GM19324 (cell line): ENCODE data around the gene TNFSF15.
"Not testable (repeated sequence)": the region's sequence is repeated elsewhere in the genome, so short reads cannot be mapped to it uniquely, and the experiment has no call there.

ENCODE experiments used
- ATAC-seq: cut with Tn5 transposase; IDR thresholded peaks from one replicate; pipeline ENCODE4 v1.9.1; 2021; ENCODE audit warnings: mild to moderate bottlenecking, moderate library complexity; ENCODE audit not compliant: unreplicated experiment, low FRiP score

The TNFSF15 gene

GRCh38 chr9:114759512-114760341, 46.1 kb downstream of the TNFSF15 start:
- no peak for ATAC-seq

DNA sequence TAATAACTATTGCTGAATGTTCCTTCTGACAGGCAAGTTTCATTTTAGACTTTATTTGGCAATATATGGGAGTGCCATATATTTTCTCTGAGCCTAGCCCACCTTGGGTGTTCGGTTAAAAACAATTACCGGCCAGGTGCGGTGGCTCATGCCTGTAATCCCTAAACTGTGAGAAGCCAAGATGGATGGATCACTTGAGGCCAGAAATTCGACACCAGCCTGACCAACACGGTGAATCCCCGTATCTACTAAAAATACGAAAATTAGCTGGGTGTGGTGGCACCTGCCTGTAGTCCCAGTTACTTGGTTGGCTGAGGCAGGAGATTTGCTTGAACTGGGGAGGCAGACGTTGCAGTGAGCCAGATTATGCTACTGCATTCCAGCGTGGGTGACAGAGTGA, 47.9 kb downstream of the TNFSF15 start:
- ATAC-seq, result no peak

DNA sequence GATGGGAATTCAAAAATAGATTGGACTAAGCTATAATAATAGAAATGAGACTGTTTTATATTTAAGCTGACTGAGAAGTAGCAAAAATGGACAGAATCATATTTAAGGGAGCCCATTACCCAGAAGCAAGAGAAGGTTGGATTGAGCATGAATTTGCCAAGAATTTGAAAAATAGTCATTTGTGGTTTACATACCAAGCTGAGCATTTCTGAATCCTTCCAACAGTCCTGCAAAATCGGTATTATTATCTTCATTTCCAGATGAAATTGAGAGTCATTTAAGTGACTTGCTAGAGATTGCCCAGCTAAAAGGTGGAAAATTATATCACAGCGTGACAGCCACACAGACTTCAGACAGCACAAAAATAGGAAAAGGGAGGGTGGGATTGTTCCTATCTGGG, 48.4 kb downstream of the TNFSF15 start:
- ATAC-seq, result no peak

- ATAC-seq, result no peak
These were observed 48.9 kb downstream of the TNFSF15 start for GRCh38 chr9:114756920-114757319.

- ATAC-seq, result no peak
These were observed 51.3 kb downstream of the TNFSF15 start for GRCh38 chr9:114754581-114754980.

DNA sequence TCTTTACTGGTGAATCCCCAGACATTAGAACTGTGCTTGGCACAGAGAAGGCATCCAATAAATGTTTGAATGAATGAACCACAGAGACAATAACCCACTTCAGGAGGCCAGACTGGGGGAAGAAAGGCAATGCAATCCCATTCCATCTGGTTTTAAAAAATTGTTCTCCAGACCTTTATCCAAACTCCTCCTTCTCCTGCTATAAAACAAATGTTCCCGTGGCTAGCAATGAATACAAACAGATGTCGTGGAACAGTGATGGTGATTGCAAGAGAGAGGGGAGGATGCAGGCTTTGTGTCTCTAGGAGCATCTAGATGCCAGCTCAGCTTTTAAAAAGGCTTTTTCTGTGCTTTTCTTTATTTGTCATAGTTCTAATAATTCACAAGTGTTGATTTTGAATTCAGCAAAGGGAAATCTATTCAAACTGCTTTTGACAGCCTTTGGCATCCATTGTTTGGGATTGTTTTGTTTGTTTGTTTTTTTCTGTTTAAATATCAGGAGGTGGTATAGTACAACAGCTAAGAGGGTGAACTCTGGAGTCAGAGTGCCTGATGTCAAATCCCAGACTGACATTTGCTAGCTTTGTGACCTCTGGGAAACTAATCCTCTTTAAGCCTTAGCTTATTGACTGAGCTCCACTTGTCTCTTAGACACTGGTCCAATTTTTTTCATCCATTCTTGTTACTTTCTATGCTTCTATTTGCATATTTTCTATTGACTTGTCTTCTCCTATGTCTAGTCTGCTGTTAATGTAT, 59.1 kb downstream of the TNFSF15 start:
- ATAC-seq, result no peak

DNA sequence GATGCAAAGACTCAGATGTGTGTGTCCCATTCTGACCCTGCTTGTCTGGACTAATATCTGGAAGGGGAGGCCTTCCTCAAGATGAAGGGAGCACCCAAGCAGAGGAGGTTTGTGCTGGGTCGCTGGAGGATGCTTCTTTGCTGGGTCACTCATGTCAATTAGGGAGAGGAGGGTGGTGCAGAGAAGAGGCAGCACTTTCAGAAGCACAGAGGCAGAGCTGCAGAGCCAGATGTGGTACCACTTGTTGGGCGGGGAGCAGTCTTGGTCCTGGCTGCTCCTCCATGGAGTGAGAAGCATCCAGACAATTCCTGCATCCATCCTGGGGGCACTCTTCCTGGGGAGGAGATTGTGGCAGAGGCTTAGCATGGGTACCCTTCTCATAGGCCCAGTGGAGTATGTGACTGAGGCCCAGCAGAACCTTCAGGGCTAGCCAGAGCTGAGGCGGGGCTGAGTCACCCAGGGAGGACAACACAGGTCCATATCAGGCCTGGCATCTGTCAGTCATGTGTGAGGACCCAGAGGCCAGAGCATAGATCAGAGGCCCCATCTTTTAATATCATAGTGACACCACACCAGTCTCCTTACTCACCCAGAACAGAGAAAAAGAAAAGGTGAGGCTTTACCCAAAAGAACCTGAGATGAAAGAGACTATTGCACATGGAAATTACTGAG, 59.8 kb downstream of the TNFSF15 start:
- ATAC-seq, result no peak

DNA sequence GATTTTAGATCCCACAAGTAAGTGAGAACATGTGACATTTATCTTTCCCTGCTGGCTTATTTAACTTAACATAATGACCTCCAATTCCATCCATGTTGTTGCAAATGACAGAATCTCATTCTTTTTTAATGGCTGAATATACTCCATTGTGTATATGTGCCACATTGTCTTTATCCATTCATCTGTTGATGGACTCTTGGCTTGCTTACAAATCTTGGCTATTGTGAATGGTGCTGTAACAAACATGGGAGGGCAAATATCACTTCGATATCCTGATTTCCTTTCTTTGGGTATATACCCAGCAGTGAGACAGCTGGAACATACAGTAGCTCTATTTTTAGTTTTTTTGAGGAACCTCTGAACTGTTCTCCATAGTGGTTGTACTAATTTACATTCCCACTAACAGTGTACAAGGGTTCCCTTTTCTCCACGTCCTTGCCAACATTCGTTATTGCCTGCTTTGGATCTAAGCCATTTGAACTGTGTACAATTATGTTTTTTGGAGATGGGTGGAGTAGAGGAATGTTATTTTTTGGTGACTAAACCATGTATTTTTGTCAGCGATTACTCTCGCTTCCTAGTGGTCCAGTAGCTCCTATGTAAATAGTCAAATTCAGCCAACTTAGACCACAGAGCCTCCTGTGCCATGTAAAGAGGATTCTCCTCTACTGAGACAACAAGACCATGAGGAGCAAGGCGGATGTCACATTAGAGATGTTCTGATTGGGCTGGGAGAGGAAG, 60.6 kb downstream of the TNFSF15 start:
- no peak for ATAC-seq

DNA sequence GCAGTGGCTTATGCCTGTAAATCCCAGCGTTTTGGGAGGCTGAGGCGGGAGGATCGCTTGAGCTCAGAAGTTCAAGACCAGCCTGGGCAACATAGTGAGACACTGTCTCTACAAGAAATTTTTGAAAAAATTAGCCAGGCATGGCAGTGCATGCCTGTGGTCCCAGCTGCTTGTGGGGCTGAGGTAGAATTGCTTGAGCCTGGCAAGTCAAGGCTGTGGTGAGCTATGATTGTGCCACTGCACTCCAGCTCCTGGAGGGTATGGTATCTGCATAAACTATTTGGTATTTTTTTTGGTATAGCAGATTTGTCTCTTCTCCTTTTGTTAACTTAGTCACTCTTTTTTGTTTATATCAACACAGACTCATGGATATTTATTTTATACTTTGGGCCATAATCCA, 62.4 kb downstream of the TNFSF15 start:
- no peak for ATAC-seq

- ATAC-seq, result no peak
These were observed 62.9 kb downstream of the TNFSF15 start for GRCh38 chr9:114742947-114743346.

- not testable (repeated sequence) for ATAC-seq
These were observed 64.3 kb downstream of the TNFSF15 start for GRCh38 chr9:114741521-114741920.

- peak; percentile 64 for ATAC-seq
These were observed 67.1 kb downstream of the TNFSF15 start for GRCh38 chr9:114738581-114739316.

DNA sequence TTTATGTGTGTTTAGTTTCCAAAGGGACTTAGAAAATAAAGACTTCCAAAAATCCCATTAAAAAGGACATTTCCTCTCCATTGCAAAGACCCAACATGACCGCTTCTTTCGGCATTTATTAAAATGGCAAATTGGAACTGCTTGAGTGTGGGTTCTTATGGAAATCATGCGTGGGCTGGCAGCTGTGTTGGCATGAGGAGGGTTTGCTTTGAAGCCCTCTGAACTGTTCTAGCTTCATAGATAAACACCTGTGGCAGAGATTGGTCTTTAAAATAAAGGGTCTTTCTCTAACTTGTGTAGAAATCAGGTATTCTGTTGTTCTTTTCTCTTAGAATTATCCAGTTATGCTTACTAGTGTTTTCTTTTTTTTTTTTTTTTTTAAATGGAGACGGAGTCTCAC, 68.0 kb downstream of the TNFSF15 start:
- no peak for ATAC-seq

DNA sequence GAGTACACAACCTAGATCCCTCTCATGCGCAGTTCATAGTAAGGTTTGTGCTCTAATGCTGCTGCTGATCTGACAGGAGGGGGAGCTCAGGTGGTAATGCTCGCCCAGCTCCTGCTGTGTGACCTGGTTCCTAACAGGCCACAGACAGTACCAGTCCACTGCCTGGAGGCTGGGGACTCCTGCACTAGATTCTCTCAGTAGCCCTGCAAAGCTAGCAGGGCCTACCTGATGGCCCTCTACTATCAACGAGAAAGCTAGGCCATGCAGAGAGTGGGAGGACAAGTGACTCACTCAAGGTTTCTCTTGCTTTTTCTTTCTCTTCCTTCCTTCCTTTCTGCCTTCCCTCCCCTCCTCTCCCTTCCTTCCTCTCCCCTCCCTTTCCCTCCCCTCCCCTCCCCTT, 68.7 kb downstream of the TNFSF15 start:
- ATAC-seq, result no peak

GRCh38 chr9:114735704-114736103, 70.1 kb downstream of the TNFSF15 start:
- no peak for ATAC-seq

DNA sequence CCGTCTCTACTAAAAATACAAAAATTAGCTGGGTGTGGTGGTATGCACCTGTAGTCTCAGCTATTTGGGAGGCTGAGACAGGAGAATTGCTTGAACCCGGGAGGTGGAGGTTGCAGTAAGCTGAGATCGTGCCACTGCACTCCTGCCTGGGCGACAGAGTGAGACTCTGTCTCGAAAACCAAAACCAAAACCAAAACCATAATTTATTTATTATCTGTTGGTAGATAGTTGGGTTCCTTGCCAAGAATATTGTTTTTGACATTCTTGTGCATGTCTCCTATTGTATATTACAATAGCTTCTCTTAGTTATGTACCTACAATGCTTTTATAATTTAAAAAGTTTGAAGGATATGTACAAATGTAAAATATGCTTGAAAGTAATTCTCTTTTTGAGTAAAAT, 70.7 kb downstream of the TNFSF15 start:
- not testable (repeated sequence) for ATAC-seq
